NOMO-1 treated with dmso at 0.1 percent for 144 hours (cell line): ENCODE measurements around the gene NKX1-1.
"Not testable (repeated sequence)": the region's sequence is repeated elsewhere in the genome, so short reads cannot be mapped to it uniquely, and the experiment has no call there.

Source experiments
- DNase-seq: peaks from one replicate; lab custom pipeline; 2025; ENCODE audit not compliant: unreplicated experiment; lab: John Stamatoyannopoulos, UW

The NKX1-1 gene

DNA sequence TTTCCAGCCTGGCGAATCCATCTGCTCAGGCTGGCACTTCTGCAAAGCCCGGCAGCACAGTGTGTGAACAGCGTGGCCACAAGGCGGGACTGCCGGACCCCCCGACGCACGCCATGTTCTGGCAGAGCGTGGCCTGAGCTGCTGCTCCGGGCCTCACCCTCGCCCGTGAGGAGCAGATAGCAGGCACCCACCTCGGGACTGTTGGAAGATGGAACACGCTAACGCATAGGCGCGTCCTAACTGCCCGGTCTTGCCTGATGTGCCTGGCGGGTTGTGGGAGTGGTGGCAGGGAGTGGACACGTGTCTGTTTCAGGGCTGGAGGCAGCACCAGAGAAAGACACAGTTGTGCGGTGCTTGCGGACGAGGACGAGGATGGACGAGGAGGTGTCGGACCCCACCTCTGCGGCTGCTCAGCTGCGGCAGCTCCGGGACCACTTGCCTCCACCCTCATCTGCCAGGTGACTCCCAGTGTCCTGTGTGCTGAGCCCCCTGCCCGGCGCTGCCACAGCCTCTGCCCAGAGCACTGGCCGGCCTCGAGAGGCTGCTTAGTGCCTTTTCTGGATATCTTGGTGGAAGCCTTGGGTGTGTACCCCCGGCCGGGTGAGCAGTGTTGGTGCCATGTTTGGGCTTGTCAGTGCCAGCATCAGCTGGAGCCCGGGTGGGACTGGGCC lies 31.1 kb downstream of the NKX1-1 start:
- no peak for DNase-seq

DNA sequence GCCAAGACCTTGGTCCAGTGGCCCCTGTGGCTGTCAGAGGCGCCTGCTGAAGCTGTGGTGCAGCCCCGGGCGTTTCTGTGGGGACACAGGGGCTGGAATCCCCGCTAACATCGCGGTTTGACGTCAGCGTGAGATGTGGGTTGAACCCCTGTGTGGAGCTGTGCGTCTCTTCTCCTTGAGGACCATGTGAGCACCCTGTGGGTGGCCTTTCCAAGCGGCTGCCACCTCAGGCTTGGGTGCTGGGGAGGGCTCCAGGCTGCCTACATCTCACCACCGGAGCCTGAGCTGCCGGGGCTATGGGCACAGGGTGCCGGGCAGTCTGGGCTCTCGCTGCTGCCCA lies 31.6 kb downstream of the NKX1-1 start:
- no peak for DNase-seq

DNA sequence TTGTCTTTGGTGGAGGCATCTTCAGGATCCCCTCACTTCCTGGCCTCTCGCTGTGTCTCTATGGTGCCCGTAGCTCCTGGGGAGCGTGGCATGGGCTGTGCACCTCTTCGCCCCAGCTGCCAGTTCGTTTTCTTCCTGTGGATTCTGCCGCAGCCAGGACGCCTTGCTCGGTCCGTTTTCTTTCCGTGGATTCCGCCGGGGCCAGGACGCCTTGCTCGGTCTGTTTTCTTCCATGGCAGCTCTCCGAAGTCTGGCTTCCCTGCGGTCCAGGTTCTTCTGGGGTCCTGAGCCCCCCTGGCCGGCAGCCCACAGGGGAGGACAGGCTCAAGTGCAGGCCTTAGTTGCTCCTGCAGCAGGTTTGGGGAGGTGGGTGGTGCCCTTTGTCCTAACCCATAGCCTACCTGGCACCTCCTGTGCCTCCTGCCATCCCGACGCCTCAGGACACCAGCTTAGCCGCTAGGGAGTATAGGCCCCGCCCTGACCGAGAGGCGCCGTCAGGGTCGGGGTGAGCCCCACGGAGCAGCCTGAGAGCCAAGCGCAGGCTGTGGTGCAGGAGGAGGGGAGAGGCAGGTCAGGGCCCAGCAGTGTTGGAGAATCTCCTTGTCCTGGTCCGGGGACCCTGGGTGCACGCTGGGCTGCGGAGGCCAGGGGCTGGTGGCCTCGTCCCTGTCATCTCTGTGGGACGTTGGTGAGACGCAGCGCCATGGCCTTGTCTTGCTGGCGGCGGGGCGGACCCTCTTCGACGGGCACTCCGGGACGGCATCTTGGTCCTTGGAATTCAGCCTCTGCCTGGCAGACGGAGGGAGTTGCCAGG lies 32.1 kb downstream of the NKX1-1 start:
- DNase-seq: no peak

DNA sequence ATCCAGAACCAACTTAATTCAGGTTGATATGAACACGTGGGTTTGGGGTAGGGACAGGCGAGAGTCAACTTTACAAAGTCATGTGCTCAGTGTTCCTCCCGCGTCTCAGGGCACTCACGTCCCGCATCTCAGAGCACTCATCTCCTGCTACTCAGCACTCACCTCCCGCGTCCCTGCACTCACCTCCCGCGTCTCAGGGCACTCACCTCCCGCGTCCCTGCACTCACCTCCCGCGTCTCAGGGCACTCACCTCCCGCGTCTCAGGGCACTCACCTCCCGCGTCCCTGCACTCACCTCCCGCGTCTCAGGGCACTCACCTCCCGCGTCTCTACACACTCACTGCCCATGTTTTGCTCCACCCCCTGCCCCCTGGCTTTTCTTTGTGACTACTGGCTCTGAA lies 33.7 kb downstream of the NKX1-1 start:
- not testable (repeated sequence) for DNase-seq

DNA sequence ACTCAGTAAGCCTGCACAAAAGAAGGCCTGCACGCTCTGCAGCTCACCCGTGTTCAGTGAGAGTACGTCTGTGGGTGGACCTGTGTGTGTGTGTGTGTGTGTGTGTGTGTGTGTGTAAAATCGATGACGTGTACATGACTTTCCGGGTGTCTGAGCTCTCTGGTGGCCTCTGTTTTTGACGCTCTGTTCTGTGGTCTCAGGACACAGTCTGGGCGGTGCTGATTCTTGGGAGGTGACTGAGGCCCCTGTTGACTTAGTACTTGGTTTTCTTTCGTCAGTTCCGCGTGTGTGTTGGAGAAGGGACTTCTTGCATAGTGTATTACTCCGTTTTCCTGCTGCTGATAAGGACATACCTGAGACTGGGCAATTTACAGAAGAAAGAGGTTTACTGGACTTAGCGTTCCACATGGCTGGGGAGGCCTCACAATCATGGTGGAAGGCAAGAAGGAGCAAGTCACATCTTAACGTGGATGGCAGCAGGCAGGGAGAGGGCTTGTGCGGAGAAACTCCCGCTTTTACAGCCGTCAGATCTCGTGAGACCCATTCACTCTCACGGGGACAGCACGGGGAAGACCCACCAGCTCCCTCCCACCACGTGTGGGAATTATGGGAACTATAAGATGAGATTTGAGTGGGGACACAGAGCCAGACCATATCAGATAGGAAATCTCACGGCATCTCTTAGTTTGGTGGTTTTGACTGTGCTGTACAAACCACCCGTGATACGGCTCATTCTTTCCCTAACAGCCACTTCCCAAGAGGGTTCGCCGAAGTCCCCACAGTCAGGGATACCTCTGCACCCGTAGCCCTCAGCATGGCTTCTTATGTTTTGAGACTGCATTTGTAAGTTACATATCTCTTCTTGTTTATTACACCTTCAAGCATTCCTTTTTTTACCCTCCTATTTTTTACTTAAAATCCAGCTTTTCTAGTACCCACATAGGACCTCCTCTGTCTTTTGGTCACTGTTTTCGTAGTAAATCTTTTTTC lies 34.8 kb downstream of the NKX1-1 start:
- no peak for DNase-seq

DNA sequence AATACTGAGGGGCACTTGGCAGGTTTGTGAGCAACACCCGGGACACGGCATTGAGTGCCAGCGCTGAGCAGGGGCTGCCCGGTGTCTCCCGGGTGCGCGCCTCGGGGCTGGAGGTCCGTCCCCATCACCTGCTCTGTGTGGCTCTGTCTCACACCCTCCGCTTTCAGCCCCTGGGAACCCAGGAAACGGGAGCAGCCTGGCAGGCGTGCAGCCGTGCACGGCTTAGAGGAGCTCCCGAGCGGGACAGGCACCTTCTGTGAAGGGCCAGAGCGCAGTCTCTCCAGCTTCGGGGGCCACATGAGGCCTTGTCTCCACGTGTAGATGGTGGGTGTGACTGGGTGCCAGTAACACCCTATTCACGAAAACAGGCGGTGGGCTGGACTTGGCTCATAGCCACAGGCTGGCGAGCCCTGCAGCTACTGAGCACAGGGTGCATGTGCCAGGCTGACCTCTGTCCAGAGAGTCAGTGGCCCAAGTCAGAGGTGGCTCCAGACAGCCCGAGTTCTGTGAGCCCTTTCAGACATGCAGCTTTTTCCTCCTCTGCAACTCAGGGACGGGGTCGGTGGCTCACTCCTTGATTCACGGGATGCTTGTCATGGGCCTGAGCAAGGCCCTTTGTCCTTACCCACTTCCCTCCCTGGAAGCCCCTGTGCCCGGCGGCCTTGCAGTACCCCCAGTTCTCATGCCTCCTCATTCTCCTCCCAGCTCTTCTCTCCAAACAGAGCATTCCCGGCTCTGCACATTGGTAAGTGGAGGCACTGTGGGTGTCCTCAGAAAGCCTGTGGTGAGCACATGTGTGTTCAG lies 35.7 kb downstream of the NKX1-1 start:
- DNase-seq: no peak

DNA sequence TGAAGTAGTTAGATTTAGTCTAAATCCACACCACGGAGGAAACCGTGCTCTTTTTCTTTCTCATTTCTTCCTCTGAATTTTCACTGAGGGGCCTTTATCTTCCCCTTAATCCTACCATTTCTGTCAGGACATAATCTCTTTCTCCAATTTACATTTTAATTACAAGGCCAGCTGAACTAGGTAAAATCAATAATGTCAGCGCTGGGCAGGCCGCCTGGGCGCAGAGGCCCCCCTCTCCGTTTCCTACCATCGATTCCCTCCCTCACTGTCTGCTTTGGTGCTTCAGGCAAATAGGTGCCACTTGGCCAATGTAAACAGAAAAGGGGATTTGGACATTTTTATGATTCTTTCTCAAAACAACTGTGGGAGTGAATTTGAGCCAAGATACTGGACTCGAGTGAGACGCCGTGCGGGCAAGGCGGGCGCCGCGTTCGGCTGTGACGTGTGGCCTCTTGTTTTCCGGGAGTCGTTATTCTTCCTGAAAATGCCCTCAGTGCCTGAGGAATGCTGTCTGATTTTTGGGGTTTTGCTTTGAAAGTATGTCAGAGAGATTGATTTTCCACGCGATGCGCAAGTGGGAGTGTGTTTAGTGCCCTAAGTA lies 36.7 kb downstream of the NKX1-1 start:
- DNase-seq: no peak

DNA sequence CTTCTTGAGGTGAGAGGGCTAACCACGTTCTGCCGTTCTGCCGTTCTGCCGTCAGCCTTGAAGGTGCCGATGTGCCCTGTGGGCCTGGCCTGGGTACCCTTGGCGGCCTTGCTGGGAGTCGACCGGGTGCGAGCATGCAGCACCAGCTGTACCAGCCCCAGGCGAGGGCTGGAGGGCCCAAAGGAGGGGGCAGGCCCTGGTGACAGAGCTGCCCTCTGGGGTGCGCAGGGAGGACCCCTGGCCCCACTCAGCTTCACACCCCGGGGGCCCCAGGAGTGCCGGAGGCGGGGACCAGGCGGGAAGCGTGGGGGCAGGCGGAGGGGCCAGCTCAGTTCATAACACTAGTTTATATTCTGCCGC lies 37.2 kb downstream of the NKX1-1 start:
- no peak for DNase-seq

DNA sequence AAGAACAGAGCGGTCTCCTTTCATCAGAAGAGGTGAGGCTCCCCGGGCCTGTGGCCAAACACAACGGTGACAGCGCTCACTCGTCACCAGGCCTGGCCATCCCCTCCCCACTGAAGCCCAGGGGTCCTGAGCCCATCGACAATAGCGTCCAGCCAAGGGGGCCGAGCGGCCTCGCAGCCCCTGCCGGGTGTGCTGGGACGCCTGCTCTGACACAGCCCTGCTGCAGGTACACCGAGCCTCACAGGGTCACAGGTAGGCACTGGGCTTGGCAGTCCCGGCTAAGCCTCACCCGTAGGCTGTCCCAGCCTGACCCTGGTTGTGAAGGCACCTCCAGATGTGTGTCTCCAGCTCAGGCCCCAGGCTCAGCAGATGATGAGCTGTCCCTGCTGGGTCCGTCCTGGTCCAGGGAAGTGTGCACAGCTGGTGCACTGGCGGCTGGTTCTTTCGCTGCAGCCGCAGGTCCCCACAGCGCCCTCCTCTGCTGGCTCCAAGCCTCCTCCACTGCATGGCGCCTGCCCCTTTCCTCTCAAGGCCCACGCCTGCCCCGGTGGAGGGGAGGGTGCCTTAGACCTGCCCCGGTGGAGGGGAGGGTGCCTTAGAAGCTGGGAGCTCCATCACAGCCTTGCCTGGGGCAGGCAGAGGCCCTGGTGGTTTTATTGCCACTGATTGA lies 37.7 kb downstream of the NKX1-1 start:
- DNase-seq: no peak

DNA sequence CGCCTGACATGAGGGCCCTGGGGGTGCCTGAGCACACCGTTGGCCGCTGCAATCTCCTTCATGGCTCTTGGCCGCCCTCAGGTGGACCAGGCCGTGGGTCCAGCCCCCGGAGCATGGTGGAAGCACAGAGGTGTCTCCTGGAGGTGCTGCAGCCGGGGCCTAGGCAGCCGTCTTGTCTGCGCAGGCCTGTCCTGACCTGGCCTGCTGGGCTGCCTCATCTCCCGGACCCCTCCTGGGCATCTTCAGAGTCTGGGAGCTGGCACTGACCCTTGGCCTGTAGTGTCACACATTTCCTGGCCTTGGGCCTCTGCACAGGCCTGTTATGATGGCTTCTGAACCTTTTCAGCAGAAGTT lies 38.3 kb downstream of the NKX1-1 start:
- DNase-seq: no peak

DNA sequence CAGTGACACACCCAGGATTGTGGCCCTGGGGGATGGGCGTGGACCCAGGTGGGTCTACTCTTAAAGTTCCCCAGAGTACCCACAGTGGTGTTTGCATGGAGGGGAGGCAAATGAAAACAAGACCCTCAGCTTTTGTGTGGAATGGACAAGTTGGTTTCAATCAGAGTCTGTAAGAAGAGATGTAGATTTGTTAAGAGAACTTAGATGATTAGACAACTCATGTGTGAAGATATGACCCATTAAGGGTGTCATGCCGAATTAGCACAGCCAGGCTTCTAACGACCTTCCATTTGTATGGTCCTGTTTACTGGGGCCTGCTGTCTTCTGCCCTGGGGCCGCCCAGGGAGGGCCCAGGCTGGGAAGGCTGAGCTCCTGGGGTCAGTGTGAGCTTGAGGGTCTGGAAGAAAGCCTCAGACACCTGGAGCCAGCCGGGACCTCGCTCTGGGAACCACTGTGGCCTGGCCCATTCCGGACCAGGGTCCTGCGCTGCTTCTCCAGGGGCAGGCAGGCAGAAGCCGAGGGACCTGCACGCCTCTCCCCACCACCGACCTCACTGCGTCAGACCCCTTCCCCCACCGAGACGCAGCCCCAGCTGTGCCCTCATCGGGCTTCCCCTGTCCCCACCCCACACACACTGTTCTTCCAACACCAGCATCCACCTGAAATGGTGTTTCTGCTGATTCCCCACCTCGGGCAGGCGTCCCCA lies 38.9 kb downstream of the NKX1-1 start:
- DNase-seq: no peak

DNA sequence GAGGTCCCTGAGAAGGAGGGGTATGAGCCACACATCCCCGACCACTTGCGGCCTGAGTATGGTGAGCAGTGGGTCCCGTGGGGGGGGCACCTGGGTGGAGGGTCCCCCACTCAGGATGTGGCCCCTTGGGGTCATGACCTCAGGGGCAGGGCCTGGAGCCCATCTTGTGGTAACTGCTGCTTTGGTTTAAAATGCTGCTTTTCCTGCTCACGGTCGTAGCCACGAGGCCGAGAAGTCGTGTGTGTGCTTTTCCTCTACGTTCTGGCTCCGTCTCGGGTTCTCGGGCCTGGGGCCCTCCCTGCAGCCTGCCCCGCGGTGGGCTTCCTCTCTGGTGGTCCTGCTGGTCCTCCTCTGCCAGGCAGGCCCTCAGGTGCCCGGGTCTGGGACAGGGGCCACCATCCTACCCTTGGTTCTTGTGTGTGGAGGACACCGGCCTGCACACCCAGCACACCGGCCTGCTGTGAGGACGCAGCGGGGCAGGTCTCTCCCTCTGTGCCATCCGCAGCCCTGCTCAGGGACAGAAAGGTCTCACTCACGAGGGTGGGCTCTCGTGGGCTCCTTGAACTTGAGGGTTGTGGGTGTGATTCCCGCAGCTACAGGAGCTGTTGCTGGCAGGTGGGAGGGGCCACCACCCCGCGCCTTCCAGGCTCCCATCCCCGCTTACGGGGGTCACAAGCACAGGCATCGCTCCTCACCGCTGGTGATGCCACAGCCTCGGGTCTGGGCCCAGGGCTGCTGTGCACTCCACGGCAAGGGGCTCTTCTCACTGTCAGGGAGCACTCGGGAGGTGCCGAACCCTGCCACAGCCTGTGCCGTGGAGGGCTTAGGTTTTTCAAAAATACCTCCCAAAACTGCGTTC lies 39.6 kb downstream of the NKX1-1 start:
- DNase-seq: no peak

DNA sequence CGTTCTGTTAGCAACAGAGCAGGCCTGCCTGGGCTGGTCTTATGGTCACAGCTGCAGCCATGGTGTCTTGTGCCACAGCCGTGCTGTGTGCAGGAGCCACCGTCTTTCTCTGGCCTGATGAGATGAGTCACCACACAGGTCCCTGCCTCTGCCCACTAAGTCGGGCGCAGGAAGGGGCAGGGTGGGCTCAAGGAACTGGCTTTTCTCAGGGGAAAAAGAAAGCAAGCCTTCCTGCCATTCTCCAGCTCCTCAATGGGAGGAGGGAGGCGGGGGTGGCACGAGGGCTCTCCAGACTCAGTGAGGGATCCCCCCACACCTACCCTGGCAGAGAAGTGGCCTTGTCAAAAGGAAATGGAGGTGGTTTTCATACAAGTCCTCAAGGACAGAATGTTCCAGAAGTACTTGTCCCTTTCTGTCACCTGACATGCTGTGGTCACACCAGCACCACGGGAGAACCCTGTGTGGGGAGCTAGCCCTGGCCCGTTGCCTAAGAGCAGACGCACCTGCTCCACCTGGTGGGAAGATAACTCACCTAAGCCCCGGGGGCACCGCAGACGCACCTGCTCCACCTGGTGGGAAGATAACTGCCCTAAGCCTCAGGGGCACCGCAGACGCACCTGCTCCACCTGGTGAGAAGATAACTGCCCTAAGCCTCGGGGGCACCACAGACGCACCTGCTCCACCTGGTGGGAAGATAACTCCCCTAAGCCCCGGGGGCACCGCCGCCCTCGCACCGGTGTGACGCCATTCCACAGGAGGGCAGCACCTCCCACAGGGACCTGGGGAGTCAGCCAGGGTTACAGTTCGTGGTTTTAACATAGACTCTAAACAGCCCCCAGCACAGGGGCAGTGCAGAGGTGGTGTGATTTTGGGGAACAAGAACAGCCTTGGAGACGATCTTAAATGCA lies 40.7 kb downstream of the NKX1-1 start:
- DNase-seq: no peak

DNA sequence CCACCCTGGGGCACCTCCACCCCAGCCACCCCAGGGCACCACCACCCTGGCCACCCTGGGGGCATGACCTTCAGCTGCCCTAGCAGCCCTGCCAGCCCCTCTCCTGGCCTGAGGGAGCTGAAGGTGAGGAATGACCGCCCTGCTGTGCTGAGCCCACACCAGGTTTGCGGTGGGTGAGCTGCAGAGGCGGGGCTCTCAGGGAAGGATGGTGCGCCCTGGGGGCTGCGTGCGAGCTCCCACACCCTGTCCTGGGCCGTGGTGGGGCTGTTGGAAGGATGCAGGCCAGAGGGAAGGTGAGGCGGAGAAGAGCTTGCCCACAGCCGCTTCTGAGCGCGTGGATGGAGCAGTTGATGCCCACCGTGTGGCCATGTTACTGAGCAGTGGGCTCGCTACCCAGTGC lies 41.5 kb downstream of the NKX1-1 start:
- DNase-seq: no peak

DNA sequence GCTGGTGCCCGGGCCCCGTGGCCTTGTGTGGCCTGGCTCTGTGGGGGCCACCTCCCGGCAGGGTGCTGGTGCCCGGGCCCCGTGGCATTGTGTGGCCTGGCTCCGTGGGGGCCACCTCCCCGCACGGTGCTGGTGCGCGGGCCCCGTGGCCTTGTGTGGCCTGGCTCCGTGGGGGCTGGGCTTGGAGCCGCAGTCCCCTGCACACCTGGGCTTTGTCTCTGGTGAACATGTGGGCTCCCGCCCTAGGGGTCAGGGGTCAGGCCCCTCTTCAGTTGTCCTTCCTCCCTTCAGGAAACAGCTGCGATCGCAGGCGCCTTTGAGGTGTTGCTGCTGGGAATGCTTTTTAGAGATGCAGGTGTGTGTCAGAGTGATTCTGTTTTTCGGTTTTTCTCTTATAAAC lies 42.0 kb downstream of the NKX1-1 start:
- no peak for DNase-seq

DNA sequence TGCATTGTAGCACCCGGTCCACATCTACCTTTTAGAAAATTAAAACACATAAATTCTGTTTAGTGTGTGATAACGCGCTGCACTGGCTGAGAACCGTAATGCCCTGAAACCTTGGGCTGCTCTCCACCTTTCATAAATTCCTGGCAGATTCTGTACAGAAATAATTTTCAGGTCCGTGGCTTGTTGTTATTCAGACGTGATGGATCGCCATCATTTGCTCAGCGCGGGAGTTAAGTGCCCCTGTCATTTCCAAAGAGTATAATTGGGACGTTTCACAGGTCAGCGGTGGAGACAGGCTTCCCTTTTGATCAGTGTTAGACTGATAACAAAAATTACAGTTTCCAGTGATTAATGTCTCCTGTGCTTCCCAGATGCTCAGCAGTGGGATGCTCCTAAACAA lies 42.7 kb downstream of the NKX1-1 start:
- DNase-seq: no peak

DNA sequence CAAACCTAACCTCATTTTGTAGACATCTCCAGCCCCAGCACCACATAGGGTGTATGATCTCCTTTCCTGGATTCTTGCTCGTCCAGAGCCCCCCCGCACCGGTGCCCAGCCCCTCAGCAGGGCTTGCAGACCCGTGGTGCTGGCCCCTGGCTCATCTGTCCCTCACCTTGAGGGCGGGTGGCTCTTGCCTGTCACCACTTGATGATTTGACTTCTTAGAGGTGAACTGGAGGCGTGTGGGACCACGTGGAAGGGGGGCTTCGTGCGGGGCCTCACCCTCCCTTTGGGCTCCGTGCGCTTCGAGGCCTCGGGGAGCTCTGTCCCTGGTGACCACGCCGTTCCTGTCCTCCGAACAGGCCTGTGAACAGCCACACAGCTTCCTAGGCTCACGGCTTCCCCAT lies 43.7 kb downstream of the NKX1-1 start:
- no peak for DNase-seq
